K562 (cell line): Measurements from ENCODE around the gene DDX20. TPM values are rescaled to one million over a fixed set of nuclear protein-coding genes. Genes with fewer than 3 reads are reported as not detected.

ENCODE experiments used
- BRD4 ChIP-seq: fragments of 200-600 bp; sonication (generic); IDR thresholded peaks from 2 replicates; pipeline ENCODE4 v1.6.1; 2017; ENCODE audit warnings: inconsistent platforms
- CEBPB ChIP-seq: fragments of 450-650 bp; IDR thresholded peaks from 2 replicates; pipeline ENCODE4 v1.6.1; 2016; ENCODE audit warnings: missing genetic modification characterization, missing compliant biosample characterization
- E2F3 ChIP-seq: fragments of 250-450 bp; sonication (Bioruptor Pico); IDR thresholded peaks from 2 replicates; pipeline ENCODE4 v1.4.0; 2020; ENCODE audit warnings: mild to moderate bottlenecking
- ETS2 ChIP-seq: IDR thresholded peaks from 2 replicates; pipeline ENCODE4 v1.6.1; 2016; ENCODE audit warnings: borderline replicate concordance, missing genetic modification characterization, mild to moderate bottlenecking, moderate library complexity, missing compliant biosample characterization; ENCODE audit not compliant: poor library complexity, severe bottlenecking
- GATA2 ChIP-seq: sonication (generic); formaldehyde crosslinking; IDR thresholded peaks from 2 replicates; pipeline ENCODE4 v1.4.0; 2020; ENCODE audit warnings: mild to moderate bottlenecking, missing genetic modification reagents
- GTF2A2 ChIP-seq: IDR thresholded peaks from 2 replicates; pipeline ENCODE4 v1.6.1; 2016; ENCODE audit warnings: mild to moderate bottlenecking, missing genetic modification characterization, missing compliant biosample characterization
- HDAC6 ChIP-seq: IDR thresholded peaks from 2 replicates; pipeline ENCODE4 v1.6.1; 2012; ENCODE audit warnings: low read depth, mild to moderate bottlenecking, control low read depth, inconsistent platforms, low read length, moderate library complexity
- HNRNPUL1 ChIP-seq: fragments of 200-400 bp; formaldehyde crosslinking; IDR thresholded peaks from 2 replicates; pipeline ENCODE4 v1.6.1; 2017; ENCODE audit warnings: low read length
- NCOA6 ChIP-seq: fragments of 450-650 bp; IDR thresholded peaks from 2 replicates; pipeline ENCODE4 v1.6.1; 2017; ENCODE audit warnings: mild to moderate bottlenecking
- RBM17 ChIP-seq: fragments of 200-400 bp; formaldehyde crosslinking; IDR thresholded peaks from 2 replicates; pipeline ENCODE4 v1.6.1; 2017; ENCODE audit warnings: low read depth, mild to moderate bottlenecking, low read length, borderline replicate concordance
- SP2 ChIP-seq: IDR thresholded peaks from 2 replicates; pipeline ENCODE4 v1.6.1; 2011; ENCODE audit warnings: mild to moderate bottlenecking, low read depth, low read length, moderate library complexity; ENCODE audit not compliant: poor library complexity, severe bottlenecking; ENCODE audit errors: extremely low read depth
- SREBF1 ChIP-seq: fragments of 150-350 bp; IDR thresholded peaks from 2 replicates; pipeline ENCODE4 v1.6.1; 2014; ENCODE audit warnings: antibody characterized with exemption, low read depth, low read length, borderline replicate concordance
- TFAM ChIP-seq: fragments of 250-450 bp; sonication (Bioruptor Pico); conservative IDR thresholded peaks from 2 replicates; pipeline ENCODE4 v1.5.0; 2021; ENCODE audit warnings: mild to moderate bottlenecking, moderate library complexity
- YY1 ChIP-seq, 3 experiments: IDR thresholded peaks; 2 replicates each; pipeline ENCODE4 v1.6.1; 2011; ENCODE audit warnings: low read length in 2 of 3, mild to moderate bottlenecking in 2 of 3, moderate library complexity in 2 of 3, borderline replicate concordance in 1 of 3, control low read depth in 1 of 3, low read depth in 1 of 3; ENCODE audit not compliant: insufficient read depth in 3 of 3, insufficient replicate concordance in 2 of 3, control insufficient read depth in 1 of 3, insufficient read length in 1 of 3; ENCODE audit errors: extremely low read depth in 1 of 3
- ZBTB1 ChIP-seq: sonication (generic); formaldehyde crosslinking; IDR thresholded peaks from 2 replicates; pipeline ENCODE4 v1.8.1; 2023; ENCODE audit warnings: missing genetic modification reagents, low read depth, mild to moderate bottlenecking, borderline replicate concordance
- ZNF175 ChIP-seq: fragments of 200-800 bp; sonication (Bioruptor generic); IDR thresholded peaks from 2 replicates; pipeline ENCODE4 v1.6.1; 2016; ENCODE audit warnings: low read depth, mild to moderate bottlenecking, missing genetic modification characterization, missing compliant biosample characterization
- ZNF239 ChIP-seq: fragments of 250-450 bp; sonication (Bioruptor Pico); IDR thresholded peaks from 2 replicates; pipeline ENCODE4 v1.4.0; 2020; ENCODE audit warnings: mild to moderate bottlenecking
- ZNF263 ChIP-seq: sonication (generic); formaldehyde crosslinking; IDR thresholded peaks from 2 replicates; pipeline ENCODE4 v1.8.0; 2022; ENCODE audit warnings: mild to moderate bottlenecking, missing genetic modification reagents, borderline replicate concordance
- ZNF584 ChIP-seq: fragments of 200-800 bp; sonication (Bioruptor generic); IDR thresholded peaks from 2 replicates; pipeline ENCODE4 v1.6.1; 2016; ENCODE audit warnings: low read depth, mild to moderate bottlenecking, missing genetic modification characterization, missing compliant biosample characterization
- polyA plus RNA-seq, 8 experiments: library from polyadenylated mRNA; depleted of rRNA in 4 of 8; stranded (reverse) in 5 of 8; unstranded in 3 of 8; fragments of >200 nt; fragmentation: Nextera tagmentation in 2 of 8; fragmentation: Illumina TruSeq in 1 of 8; extraction: Ambion mirVana in 2 of 8; extraction: Trizol in 1 of 8; gene quantifications; 2 replicates each; pipeline versions ENCODE4 v1.2.1 to v1.2.3, GENCODE V29; 2011 to 2014; ENCODE audit warnings: inconsistent platforms in 1 of 8, missing spikeins in 1 of 8
- total RNA-seq, 7 experiments: library from RNA; depleted of rRNA in 6 of 7; stranded (reverse); fragments of >200 nt in 6 of 7; fragmentation: Illumina TruSeq in 2 of 7; extraction: Trizol in 2 of 7; gene quantifications; 2 replicates each; pipeline versions ENCODE4 v1.2.1 to v1.2.3, GENCODE V29; 2011 to 2021; ENCODE audit warnings: low replicate concordance in 1 of 7
- TF ChIP-seq, protein P1 (sequence below): fragments of 250-450 bp; sonication (Bioruptor Pico); IDR thresholded peaks from 2 replicates; pipeline ENCODE4 v1.5.0; 2021
- TF ChIP-seq, protein P2 (sequence below): fragments of 450-650 bp; formaldehyde crosslinking; IDR thresholded peaks from 2 replicates; pipeline ENCODE4 v1.4.0; 2020; ENCODE audit warnings: mild to moderate bottlenecking, moderate library complexity
- TF ChIP-seq, protein P3 (sequence below), 2 experiments: IDR thresholded peaks; 2 replicates each; pipeline ENCODE4 v1.6.1; 2011; ENCODE audit warnings: borderline replicate concordance in 1 of 2, control low read depth in 1 of 2, low read depth in 1 of 2, low read length in 1 of 2, mild to moderate bottlenecking in 1 of 2, mixed read lengths in 1 of 2, moderate library complexity in 1 of 2; ENCODE audit not compliant: insufficient read depth in 1 of 2, insufficient read length in 1 of 2, poor library complexity in 1 of 2, severe bottlenecking in 1 of 2; ENCODE audit errors: extremely low read depth in 1 of 2
- TF ChIP-seq, protein P4 (sequence below): fragments of 250-450 bp; sonication (Bioruptor Pico); IDR thresholded peaks from 2 replicates; pipeline ENCODE4 v1.5.0; 2020; ENCODE audit warnings: mild to moderate bottlenecking
- TF ChIP-seq, protein P5 (sequence below): fragments of 250-450 bp; sonication (Bioruptor Pico); IDR thresholded peaks from 2 replicates; pipeline ENCODE4 v1.9.0; 2021; ENCODE audit warnings: mild to moderate bottlenecking

DDX20 gene
- total and polyA plus RNA-seq, 9 of the 15 experiments (the other 6 are each of a cell fraction or from before 2014, with no cell fraction given), result 8.3 to 33.4 (median 24.5) TPM

DNA sequence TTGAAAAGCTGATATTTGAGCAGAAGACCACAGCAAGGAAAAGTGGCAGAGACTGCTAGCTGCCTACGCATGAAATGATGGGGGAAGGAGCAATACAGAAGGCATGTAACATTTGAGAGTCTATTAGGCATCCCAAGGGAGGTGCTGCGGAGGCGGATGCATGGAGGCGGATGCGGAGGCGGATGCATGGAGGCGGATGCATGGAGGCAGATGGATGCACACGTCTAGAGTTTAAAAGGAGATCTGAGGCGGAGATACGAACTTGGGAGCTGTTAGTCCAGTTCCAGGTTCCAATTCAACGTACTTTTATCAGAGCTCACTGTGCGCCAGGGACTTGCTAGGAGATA, 744 bp upstream of the DDX20 start (continued):
- TF ChIP-seq ZNF239 (no peak), ZNF175 (CRISPR knock-in tag) (no peak), ZNF263 (CRISPR knock-in tag) (peak; percentile 40; the same call in 1 of the 2 replicates), YY1 (IDR thresholded peaks at IDR 0.05; ENCODE audit: borderline replicate concordance in 1 of 3, control insufficient read depth in 1 of 3, extremely low read depth in 1 of 3, insufficient read depth in 3 of 3, insufficient read length in 1 of 3, insufficient replicate concordance in 2 of 3, low read depth in 1 of 3, low read length in 2 of 3) (peak in 1 of 3 experiments; percentile 39), HNRNPUL1 (peak; percentile 90; the same call in 1 of the 2 replicates), TFAM (CRISPR knock-in tag) (no peak), BRD4 (no peak), GTF2A2 (tag) (no peak), HDAC6 (no peak), ZNF584 (CRISPR knock-in tag) (no peak), E2F3 (CRISPR knock-in tag) (peak; percentile 16; the same call in 1 of the 2 replicates), RBM17 (no peak), ZBTB1 (CRISPR knock-in tag) (no peak), SREBF1 (no peak), GATA2 (CRISPR knock-in tag) (peak; percentile 26; the same call in 1 of the 2 replicates), ETS2 (no peak), NCOA6 (no peak), CEBPB (tag) (no peak), SP2 (no peak)
- TF ChIP-seq, protein P1, sequence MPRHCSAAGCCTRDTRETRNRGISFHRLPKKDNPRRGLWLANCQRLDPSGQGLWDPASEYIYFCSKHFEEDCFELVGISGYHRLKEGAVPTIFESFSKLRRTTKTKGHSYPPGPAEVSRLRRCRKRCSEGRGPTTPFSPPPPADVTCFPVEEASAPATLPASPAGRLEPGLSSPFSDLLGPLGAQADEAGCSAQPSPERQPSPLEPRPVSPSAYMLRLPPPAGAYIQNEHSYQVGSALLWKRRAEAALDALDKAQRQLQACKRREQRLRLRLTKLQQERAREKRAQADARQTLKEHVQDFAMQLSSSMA (CRISPR knock-in tag), result 0 out of 2 replicates have a peak, but pooled peaks have one; percentile 11
- TF ChIP-seq, protein P2, sequence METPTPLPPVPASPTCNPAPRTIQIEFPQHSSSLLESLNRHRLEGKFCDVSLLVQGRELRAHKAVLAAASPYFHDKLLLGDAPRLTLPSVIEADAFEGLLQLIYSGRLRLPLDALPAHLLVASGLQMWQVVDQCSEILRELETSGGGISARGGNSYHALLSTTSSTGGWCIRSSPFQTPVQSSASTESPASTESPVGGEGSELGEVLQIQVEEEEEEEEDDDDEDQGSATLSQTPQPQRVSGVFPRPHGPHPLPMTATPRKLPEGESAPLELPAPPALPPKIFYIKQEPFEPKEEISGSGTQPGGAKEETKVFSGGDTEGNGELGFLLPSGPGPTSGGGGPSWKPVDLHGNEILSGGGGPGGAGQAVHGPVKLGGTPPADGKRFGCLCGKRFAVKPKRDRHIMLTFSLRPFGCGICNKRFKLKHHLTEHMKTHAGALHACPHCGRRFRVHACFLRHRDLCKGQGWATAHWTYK (CRISPR knock-in tag), result no peak
- TF ChIP-seq, protein P3, sequence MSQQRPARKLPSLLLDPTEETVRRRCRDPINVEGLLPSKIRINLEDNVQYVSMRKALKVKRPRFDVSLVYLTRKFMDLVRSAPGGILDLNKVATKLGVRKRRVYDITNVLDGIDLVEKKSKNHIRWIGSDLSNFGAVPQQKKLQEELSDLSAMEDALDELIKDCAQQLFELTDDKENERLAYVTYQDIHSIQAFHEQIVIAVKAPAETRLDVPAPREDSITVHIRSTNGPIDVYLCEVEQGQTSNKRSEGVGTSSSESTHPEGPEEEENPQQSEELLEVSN (IDR thresholded peaks at IDR 0.05; ENCODE audit: borderline replicate concordance in 1 of 2, extremely low read depth in 1 of 2, insufficient read depth in 1 of 2, insufficient read length in 1 of 2, low read depth in 1 of 2, low read length in 1 of 2, poor library complexity in 1 of 2, severe bottlenecking in 1 of 2), result no peak
- TF ChIP-seq, protein P4, sequence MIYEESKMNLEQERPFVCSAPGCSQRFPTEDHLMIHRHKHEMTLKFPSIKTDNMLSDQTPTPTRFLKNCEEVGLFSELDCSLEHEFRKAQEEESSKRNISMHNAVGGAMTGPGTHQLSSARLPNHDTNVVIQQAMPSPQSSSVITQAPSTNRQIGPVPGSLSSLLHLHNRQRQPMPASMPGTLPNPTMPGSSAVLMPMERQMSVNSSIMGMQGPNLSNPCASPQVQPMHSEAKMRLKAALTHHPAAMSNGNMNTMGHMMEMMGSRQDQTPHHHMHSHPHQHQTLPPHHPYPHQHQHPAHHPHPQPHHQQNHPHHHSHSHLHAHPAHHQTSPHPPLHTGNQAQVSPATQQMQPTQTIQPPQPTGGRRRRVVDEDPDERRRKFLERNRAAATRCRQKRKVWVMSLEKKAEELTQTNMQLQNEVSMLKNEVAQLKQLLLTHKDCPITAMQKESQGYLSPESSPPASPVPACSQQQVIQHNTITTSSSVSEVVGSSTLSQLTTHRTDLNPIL (CRISPR knock-in tag), result no peak
- TF ChIP-seq, protein P5, sequence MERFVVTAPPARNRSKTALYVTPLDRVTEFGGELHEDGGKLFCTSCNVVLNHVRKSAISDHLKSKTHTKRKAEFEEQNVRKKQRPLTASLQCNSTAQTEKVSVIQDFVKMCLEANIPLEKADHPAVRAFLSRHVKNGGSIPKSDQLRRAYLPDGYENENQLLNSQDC (CRISPR knock-in tag), result no peak
